GM12864 (cell line): ENCODE results near the gene OGDHL.

Source experiments
- DNase-seq: peaks from one replicate; pipeline ENCODE4 v3.0.0-alpha.2; 2011; ENCODE audit warnings: low read depth
- H3K4me3 ChIP-seq: 2 replicates; pipeline ENCODE4 v1.5.1; 2011; ENCODE audit warnings: mild to moderate bottlenecking, low read depth, low read length, control low read depth
- CTCF ChIP-seq: IDR thresholded peaks from 2 replicates; pipeline ENCODE4 v1.5.1; 2011; ENCODE audit warnings: low read depth, mild to moderate bottlenecking, moderate library complexity, low read length, control low read depth, inconsistent platforms; ENCODE audit errors: missing control alignments

OGDHL gene

GRCh38 chr10:49691588-49691987 is 70.5 kb downstream of the OGDHL start:
- TF ChIP-seq CTCF = no peak
- no peak for DNase-seq
- H3K4me3 ChIP-seq = no peak overlapping the region

GRCh38 chr10:49690698-49691356 is 71.3 kb downstream of the OGDHL start:
- TF ChIP-seq CTCF = no peak
- H3K4me3 ChIP-seq = no peak overlapping the region
- DNase-seq = no peak

GRCh38 chr10:49689882-49690510 is 72.1 kb downstream of the OGDHL start:
- no peak overlapping the region for H3K4me3 ChIP-seq
- no peak for TF ChIP-seq CTCF
- no peak for DNase-seq

GRCh38 chr10:49688920-49689319 is 73.2 kb downstream of the OGDHL start:
- DNase-seq = no peak
- no peak for TF ChIP-seq CTCF
- H3K4me3 ChIP-seq = no peak overlapping the region

GRCh38 chr10:49688261-49688846 is 73.8 kb downstream of the OGDHL start:
- no peak overlapping the region for H3K4me3 ChIP-seq
- no peak for DNase-seq
- TF ChIP-seq CTCF = no peak

- TF ChIP-seq CTCF = no peak
- H3K4me3 ChIP-seq = no peak overlapping the region
- no peak for DNase-seq
These were observed 75.5 kb downstream of the OGDHL start for GRCh38 chr10:49686651-49687050.
